ENCODE results near the gene RAI14.
"Not testable (repeated sequence)": the region's sequence is repeated elsewhere in the genome, so short reads cannot be mapped to it uniquely, and the experiment has no call there.

Gene RAI14

DNA sequence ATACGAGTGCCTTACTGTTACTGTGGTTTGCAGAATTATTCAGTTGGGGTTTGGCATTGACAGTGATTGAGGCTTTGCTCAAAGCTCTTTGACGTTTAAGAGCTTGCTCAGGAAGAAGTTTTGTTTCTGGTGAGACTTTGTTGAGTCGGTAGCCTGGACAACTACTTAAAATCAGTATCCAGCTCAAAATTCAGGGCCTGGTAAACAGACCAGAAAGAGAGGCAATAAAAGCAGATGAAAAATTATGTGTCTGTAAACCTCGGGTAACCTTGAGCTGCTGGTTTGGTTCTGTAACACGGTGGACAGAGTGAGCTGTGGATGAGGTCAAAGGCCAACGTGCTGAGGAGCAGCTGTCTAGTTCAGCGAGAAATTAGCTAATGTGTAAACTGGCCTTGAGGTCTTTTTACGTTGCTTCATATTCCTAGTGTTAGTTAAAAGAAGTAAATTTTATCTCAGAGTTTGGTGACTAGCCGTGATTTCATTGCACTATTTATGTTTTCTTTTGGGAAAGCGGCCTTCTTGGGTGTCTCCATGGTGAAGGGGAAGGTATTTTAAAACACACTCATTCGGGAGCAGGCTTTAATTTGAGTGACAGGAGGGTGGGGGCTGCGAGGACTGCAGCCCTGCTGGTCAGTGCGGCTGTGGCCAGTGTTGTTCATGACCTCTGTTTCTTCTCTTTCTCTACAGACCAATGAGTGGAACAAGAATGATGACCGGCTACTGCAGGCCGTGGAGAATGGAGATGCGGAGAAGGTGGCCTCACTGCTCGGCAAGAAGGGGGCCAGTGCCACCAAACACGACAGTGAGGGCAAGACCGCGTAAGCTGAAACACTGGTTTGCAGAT lies 100.9 kb downstream of the RAI14 start:
- peak; percentile 77 for DNase-seq
- no peak overlapping the region for H3K4ac ChIP-seq (ENCODE audit: low read depth in 1 of 2, low read length in 2 of 2)
- H2BK12ac ChIP-seq (ENCODE audit: low read length in 2 of 2), result no peak overlapping the region
- no peak overlapping the region for H3K14ac ChIP-seq (ENCODE audit: low read length in 2 of 2)
- WGBS, result 57% methylated on average over 20 of the region's 20 CpGs
- H3K27ac ChIP-seq (ENCODE audit: low read length, poor library complexity, severe bottlenecking), result peak overlapping the region; percentile 76
- peak overlapping the region; percentile 66 for H2BK120ac ChIP-seq (ENCODE audit: low read depth, low read length)
- no peak overlapping the region for H2BK5ac ChIP-seq (ENCODE audit: low read depth, low read length, poor library complexity, severe bottlenecking)
- no peaks in the 10 kb centered on the region for H3K9me3 ChIP-seq (ENCODE audit: control insufficient read depth, low read length)
- peak overlapping the region; percentile 45 for H4K8ac ChIP-seq (ENCODE audit: low read length)
- peaks cover 10% of the 10 kb centered on the region for H3K79me1 ChIP-seq (replicated peaks; ENCODE audit: low read length, poor library complexity, severe bottlenecking)
- peak overlapping the region in 1 of 2 experiments; percentile 7 for H3K18ac ChIP-seq (ENCODE audit: low read depth in 1 of 2, low read length in 2 of 2)
- H3K27me3 ChIP-seq (ENCODE audit: control insufficient read depth in 1 of 2, insufficient read depth in 1 of 2, low read length in 2 of 2), result no peaks in the 10 kb centered on the region
- H2AK5ac ChIP-seq (ENCODE audit: low read length, severe bottlenecking), result peak overlapping the region; percentile 7
- peaks cover 13% of the 10 kb centered on the region for H3K4me1 ChIP-seq (ENCODE audit: control insufficient read depth, insufficient read depth, low read depth, low read length)
- no peak overlapping the region for H3K4me3 ChIP-seq (ENCODE audit: insufficient read depth in 1 of 2, low read depth in 1 of 2, low read length in 2 of 2)
- H3K4me2 ChIP-seq (ENCODE audit: low read length, poor library complexity, severe bottlenecking), result no peak overlapping the region
- H3K9ac ChIP-seq (ENCODE audit: low read length), result no peak overlapping the region
- H3K36me3 ChIP-seq (ENCODE audit: control insufficient read depth in 1 of 2, insufficient read depth in 2 of 2, low read depth in 1 of 2, low read length in 2 of 2), result peaks cover 31 to 58% of the 10 kb centered on the region in 2 experiments
- no peak overlapping the region for H2AFZ ChIP-seq (ENCODE audit: low read depth, low read length)
- no peak overlapping the region for H3K23ac ChIP-seq (ENCODE audit: low read length in 2 of 2)
- H4K91ac ChIP-seq (ENCODE audit: low read length), result no peak overlapping the region
- no peak overlapping the region for H2BK15ac ChIP-seq (ENCODE audit: low read depth, poor library complexity, severe bottlenecking)

DNA sequence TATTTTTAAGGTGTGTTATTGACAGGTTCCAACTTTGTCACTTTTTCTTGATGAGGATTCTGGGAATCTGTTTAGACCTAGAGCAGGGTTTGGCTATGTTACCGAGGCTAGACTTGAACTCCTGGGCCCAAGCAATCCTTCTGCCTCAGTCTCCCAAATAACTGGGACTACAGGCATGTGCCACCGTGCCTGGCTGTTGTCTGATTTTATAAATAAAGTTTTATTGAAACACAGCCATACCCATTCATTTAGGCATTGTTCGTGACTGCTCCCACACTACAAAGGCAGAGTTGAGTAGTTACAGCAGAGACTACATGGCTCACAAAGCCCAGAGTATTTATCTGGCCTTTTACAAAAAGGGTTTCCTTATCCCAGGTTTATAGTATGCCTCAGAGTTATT lies 102.4 kb downstream of the RAI14 start:
- Histone ChIP-seq H3K4me3 (ENCODE audit: insufficient read depth in 1 of 2, low read depth in 1 of 2, low read length in 2 of 2) (no peak overlapping the region), H3K23ac (ENCODE audit: low read length in 2 of 2) (no peak overlapping the region), H2BK12ac (ENCODE audit: low read length in 2 of 2) (no peak overlapping the region), H3K18ac (ENCODE audit: low read depth in 1 of 2, low read length in 2 of 2) (no peak overlapping the region), H3K14ac (ENCODE audit: low read length in 2 of 2) (no peak overlapping the region), H4K8ac (ENCODE audit: low read length) (no peak overlapping the region), H2AK5ac (ENCODE audit: low read length, severe bottlenecking) (peak overlapping the region; percentile 60), H3K4ac (ENCODE audit: low read depth in 1 of 2, low read length in 2 of 2) (no peak overlapping the region), H3K27ac (ENCODE audit: low read length, poor library complexity, severe bottlenecking) (peak overlapping the region; percentile 22), H2BK15ac (ENCODE audit: low read depth, poor library complexity, severe bottlenecking) (no peak overlapping the region), H2BK120ac (ENCODE audit: low read depth, low read length) (no peak overlapping the region), H3K4me1 (ENCODE audit: control insufficient read depth, insufficient read depth, low read depth, low read length) (peaks cover 13% of the 10 kb centered on the region), H2AFZ (ENCODE audit: low read depth, low read length) (no peak overlapping the region), H3K79me1 (replicated peaks; ENCODE audit: low read length, poor library complexity, severe bottlenecking) (peaks cover 10% of the 10 kb centered on the region), H3K36me3 (ENCODE audit: control insufficient read depth in 1 of 2, insufficient read depth in 2 of 2, low read depth in 1 of 2, low read length in 2 of 2) (peaks cover 32 to 59% of the 10 kb centered on the region in 2 experiments), H3K4me2 (ENCODE audit: low read length, poor library complexity, severe bottlenecking) (no peak overlapping the region), H3K9ac (ENCODE audit: low read length) (no peak overlapping the region), H2BK5ac (ENCODE audit: low read depth, low read length, poor library complexity, severe bottlenecking) (no peak overlapping the region), H4K91ac (ENCODE audit: low read length) (no peak overlapping the region), H3K27me3 (ENCODE audit: control insufficient read depth in 1 of 2, insufficient read depth in 1 of 2, low read length in 2 of 2) (no peaks in the 10 kb centered on the region), H3K9me3 (ENCODE audit: control insufficient read depth, low read length) (no peaks in the 10 kb centered on the region)
- no peak for DNase-seq
- 100% methylated on average over 2 of the region's 3 CpGs for WGBS

DNA sequence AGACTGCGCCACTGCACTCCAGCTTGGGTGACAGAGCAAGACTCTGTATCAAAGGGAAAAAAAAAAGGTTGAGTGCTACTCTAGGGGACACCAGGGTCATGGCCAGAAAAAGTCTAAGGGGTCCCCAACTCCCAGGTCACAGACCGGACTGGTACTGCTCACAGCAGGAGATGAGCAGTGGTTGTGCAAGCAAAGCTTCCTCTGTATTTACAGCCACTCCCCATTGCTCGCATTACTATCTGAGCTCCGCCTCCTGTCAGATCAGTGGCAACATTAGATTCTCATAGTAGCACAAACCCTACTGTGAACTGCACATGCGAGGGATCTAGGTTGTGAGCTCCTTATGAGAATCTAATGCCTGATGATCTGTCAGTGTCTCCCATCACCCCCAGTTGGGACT lies 103.1 kb downstream of the RAI14 start:
- H2AK5ac ChIP-seq (ENCODE audit: low read length, severe bottlenecking); H2BK12ac ChIP-seq (ENCODE audit: low read length in 2 of 2); H3K9me3 ChIP-seq (ENCODE audit: control insufficient read depth, low read length); H3K23ac ChIP-seq (ENCODE audit: low read length in 2 of 2); H2BK15ac ChIP-seq (ENCODE audit: low read depth, poor library complexity, severe bottlenecking); H3K18ac ChIP-seq (ENCODE audit: low read depth in 1 of 2, low read length in 2 of 2); H3K9ac ChIP-seq (ENCODE audit: low read length); H3K4me2 ChIP-seq (ENCODE audit: low read length, poor library complexity, severe bottlenecking); H4K91ac ChIP-seq (ENCODE audit: low read length); H3K14ac ChIP-seq (ENCODE audit: low read length in 2 of 2); DNase-seq; H3K4ac ChIP-seq (ENCODE audit: low read depth in 1 of 2, low read length in 2 of 2); H2BK120ac ChIP-seq (ENCODE audit: low read depth, low read length); H3K4me3 ChIP-seq (ENCODE audit: insufficient read depth in 1 of 2, low read depth in 1 of 2, low read length in 2 of 2); H3K27me3 ChIP-seq (ENCODE audit: control insufficient read depth in 1 of 2, insufficient read depth in 1 of 2, low read length in 2 of 2); H3K27ac ChIP-seq (ENCODE audit: low read length, poor library complexity, severe bottlenecking); H2BK5ac ChIP-seq (ENCODE audit: low read depth, low read length, poor library complexity, severe bottlenecking); H4K8ac ChIP-seq (ENCODE audit: low read length); H2AFZ ChIP-seq (ENCODE audit: low read depth, low read length): not testable (repeated sequence)
- peaks cover 12% of the 10 kb centered on the region for H3K79me1 ChIP-seq (replicated peaks; ENCODE audit: low read length, poor library complexity, severe bottlenecking)
- peaks cover 38 to 66% of the 10 kb centered on the region in 2 experiments for H3K36me3 ChIP-seq (ENCODE audit: control insufficient read depth in 1 of 2, insufficient read depth in 2 of 2, low read depth in 1 of 2, low read length in 2 of 2)
- WGBS, result 86% methylated on average over 5 of the region's 5 CpGs
- H3K4me1 ChIP-seq (ENCODE audit: control insufficient read depth, insufficient read depth, low read depth, low read length), result peaks cover 13% of the 10 kb centered on the region

DNA sequence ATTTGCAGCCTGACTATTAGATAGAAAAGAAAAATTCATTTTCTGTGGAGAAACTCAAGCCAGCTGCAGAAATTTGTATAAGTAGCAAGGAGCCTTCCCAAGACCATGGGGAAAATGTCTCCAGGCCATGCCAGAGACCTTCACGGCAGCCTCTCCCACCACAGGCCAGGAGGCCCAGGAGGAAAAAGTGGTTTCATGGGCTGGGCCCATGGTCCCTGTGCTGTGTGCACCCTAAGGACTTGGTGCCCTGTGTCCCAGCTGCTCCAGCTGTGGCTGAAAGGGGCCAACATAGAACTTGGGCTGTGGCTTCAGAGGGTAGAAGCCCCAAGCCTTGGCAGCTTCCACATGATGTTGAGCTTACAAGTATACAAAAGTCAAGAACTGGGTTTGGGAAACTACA lies 109.5 kb downstream of the RAI14 start:
- Histone ChIP-seq H3K4me2 (ENCODE audit: low read length, poor library complexity, severe bottlenecking) (no peak overlapping the region), H2BK120ac (ENCODE audit: low read depth, low read length) (no peak overlapping the region), H4K8ac (ENCODE audit: low read length) (no peak overlapping the region), H3K79me1 (replicated peaks; ENCODE audit: low read length, poor library complexity, severe bottlenecking) (peaks cover 23% of the 10 kb centered on the region), H3K9me3 (ENCODE audit: control insufficient read depth, low read length) (no peaks in the 10 kb centered on the region), H2AK5ac (ENCODE audit: low read length, severe bottlenecking) (no peak overlapping the region), H3K4me3 (ENCODE audit: insufficient read depth in 1 of 2, low read depth in 1 of 2, low read length in 2 of 2) (no peak overlapping the region), H3K14ac (ENCODE audit: low read length in 2 of 2) (no peak overlapping the region), H3K4ac (ENCODE audit: low read depth in 1 of 2, low read length in 2 of 2) (no peak overlapping the region), H3K23ac (ENCODE audit: low read length in 2 of 2) (no peak overlapping the region), H3K9ac (ENCODE audit: low read length) (no peak overlapping the region), H3K27me3 (ENCODE audit: control insufficient read depth in 1 of 2, insufficient read depth in 1 of 2, low read length in 2 of 2) (no peaks in the 10 kb centered on the region), H4K91ac (ENCODE audit: low read length) (no peak overlapping the region), H3K4me1 (ENCODE audit: control insufficient read depth, insufficient read depth, low read depth, low read length) (peaks cover 3% of the 10 kb centered on the region), H3K36me3 (ENCODE audit: control insufficient read depth in 1 of 2, insufficient read depth in 2 of 2, low read depth in 1 of 2, low read length in 2 of 2) (peaks cover 42 to 76% of the 10 kb centered on the region in 2 experiments), H3K18ac (ENCODE audit: low read depth in 1 of 2, low read length in 2 of 2) (peak overlapping the region in 1 of 2 experiments; percentile 21), H2BK15ac (ENCODE audit: low read depth, poor library complexity, severe bottlenecking) (no peak overlapping the region), H2AFZ (ENCODE audit: low read depth, low read length) (no peak overlapping the region), H2BK12ac (ENCODE audit: low read length in 2 of 2) (no peak overlapping the region), H3K27ac (ENCODE audit: low read length, poor library complexity, severe bottlenecking) (no peak overlapping the region), H2BK5ac (ENCODE audit: low read depth, low read length, poor library complexity, severe bottlenecking) (no peak overlapping the region)
- 100% methylated on average over 1 of the region's 1 CpG for WGBS
- no peak for DNase-seq
